H1 (cell line): ENCODE measurements around the gene EPB41L3. TPM values are rescaled to one million over a fixed set of nuclear protein-coding genes. Genes with fewer than 3 reads are reported as not detected.

Experiments
- ASH2L ChIP-seq: fragments of 200-600, 300-600 bp; sonication (generic); IDR thresholded peaks from one replicate; pipeline ENCODE4 v1.7.1; 2017; ENCODE audit warnings: low read length
- CHD7 ChIP-seq: fragments of 300-600 bp; sonication (generic); IDR thresholded peaks from 2 replicates; pipeline ENCODE4 v1.7.1; 2012; ENCODE audit warnings: low read length, moderate library complexity, mild to moderate bottlenecking, inconsistent platforms; ENCODE audit not compliant: insufficient replicate concordance
- RAD21 ChIP-seq, 2 experiments: IDR thresholded peaks in 1 of 2; conservative IDR thresholded peaks in 1 of 2; 2 replicates each; pipeline ENCODE4 v1.6.1; 2011; ENCODE audit warnings: low read depth in 2 of 2, low read length in 2 of 2, improper control_type of control experiment in 1 of 2, inconsistent platforms in 1 of 2, mild to moderate bottlenecking in 1 of 2, moderate library complexity in 1 of 2
- polyA plus RNA-seq, 7 experiments: library from polyadenylated mRNA; depleted of rRNA in 3 of 7; stranded (reverse) in 5 of 7; unstranded in 2 of 7; fragments of >200 nt in 5 of 7; fragments of 200-250 nt in 2 of 7; gene quantifications; 1 replicate in 5 of 7; 2 replicates in 1 of 7; 4 replicates in 1 of 7; pipeline versions ENCODE4 v1.2.1 to v1.2.3, GENCODE V29; 2011 to 2013; ENCODE audit warnings: missing spikeins in 2 of 7, mixed read lengths in 2 of 7
- total RNA-seq: library from RNA; stranded (reverse); fragmentation: NEBNext Ultra II Directional; extraction: Animal tissue kit (Norgen Biotek cat#: 25700); gene quantifications from 2 replicates; pipeline ENCODE4 v1.2.1, GENCODE V29; 2021

Gene EPB41L3
- total and polyA plus RNA-seq, 2 of the 8 experiments (the other 6 are each of a cell fraction or from before 2014, with no cell fraction given), result 7.9 to 16.1 TPM

DNA sequence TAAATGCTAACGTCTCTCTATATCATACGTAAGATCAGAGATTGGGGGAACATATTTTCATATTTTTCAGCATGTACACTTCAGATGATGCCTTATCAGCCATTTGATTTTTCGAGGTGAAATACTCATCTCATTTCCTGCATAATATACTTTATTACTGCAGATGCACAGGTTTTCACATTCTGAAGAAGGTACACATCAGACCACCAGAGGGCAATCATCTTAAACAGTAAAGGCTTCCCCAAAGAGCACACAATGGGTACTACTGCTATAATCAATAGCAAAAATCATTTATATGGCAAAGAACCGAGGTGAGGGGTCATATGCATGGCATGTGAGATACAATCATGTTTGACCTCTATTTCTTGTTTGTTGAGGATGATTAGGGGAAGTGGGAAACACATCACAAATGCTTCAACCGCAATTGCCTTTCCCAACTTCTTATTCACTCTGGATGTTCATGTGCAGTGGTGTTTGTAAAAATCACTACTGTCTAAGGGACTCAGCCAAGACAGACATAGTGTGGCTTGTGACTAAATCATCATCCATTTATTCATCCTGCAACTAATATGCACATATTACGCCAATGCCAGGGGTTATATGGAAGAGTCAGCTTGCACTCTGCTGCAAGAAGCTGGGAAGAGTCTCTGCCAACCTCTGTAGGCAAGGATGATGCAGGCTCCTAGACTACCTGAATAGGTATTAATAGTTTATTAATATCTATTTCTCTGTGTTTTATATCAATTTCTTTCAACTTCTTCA, 118.7 kb downstream of the EPB41L3 start (continued):
- TF ChIP-seq ASH2L, result no peak
- TF ChIP-seq CHD7, result no peak
- peak; percentile 56 to 62 for TF ChIP-seq RAD21 (IDR thresholded peaks at IDR 0.05 in 1 of 2, conservative IDR thresholded peaks at IDR 0.05 in 1 of 2; ENCODE audit: low read depth in 2 of 2, low read length in 2 of 2)
